Measurements from ENCODE around the gene TPGS1. TPM values are rescaled to one million over a fixed set of nuclear protein-coding genes. Genes with fewer than 3 reads are reported as not detected.
A peak's percentile ranks its signal among the peaks of the same experiment; 100 is the strongest.

The TPGS1 gene
- total RNA-seq, 4 donors from 2014 or later = 10.8 to 23.3 (median 20.9) TPM

DNA sequence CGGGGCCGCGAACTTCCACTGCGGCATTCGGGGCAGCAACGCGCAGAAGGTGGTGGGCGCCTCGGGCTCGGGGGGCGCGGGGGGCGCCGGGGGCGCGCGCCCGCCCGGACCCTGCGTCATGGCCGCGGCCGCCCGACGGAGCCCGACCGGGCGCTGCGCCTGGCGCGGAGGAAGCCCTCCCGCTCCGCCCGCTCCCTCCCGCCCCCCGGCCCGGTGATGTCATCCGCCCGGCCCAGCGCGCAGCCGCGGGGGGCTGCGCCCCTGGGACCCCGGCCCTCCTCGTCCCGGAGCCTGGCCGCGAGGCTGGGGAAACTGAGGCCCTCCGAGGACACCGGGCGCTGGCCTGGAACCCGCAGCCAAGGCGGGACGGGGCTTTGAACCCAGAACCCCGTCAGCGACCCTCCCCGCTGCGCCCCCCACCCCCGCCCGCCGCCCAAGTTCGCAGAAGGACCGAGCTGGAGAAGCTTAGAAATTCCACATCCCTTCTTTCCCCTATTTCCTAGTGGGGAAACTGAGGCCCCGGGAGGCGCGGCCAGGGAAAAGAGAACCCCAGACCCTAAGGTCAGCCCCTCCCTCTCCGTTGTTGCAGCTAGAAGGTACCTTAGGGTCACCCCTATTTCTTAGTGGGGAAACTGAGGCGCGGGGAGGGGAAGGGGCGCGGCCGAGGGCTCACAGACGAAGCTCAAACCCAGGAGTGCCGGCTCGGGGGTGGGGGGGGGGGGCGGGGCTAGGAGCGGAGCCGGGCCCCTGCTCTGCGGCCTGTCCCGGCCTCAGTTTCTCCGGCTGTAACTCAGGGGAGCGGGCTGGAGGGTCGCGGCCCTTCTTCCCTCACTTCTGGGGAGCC is 46.2 kb upstream of the TPGS1 start, which contains the start of gene SHC2:
Gene SHC2 (minus strand): TSS at position 157 of the 844 bp plus-strand sequence. CDS start 37 bp downstream, at position 120.
- Histone ChIP-seq H3K4me1 (peaks cover 22% of the 10 kb centered on the region), H3K4me3 (peak within 1 kb of the TSS; percentile 74), H3K9me3 (no peaks in the 10 kb centered on the region), H3K27ac (peak within 1 kb of the TSS; percentile 78), H3K27me3 (peaks cover 14% of the 10 kb centered on the region), H3K36me3 (no peaks in the 10 kb centered on the region)
- no peak for DNase-seq (ENCODE audit: low spot score in 2 of 2)
- whole genome bisulfite sequencing = 3% methylated on average over 6 of the region's 85 CpGs
- TF ChIP-seq POLR2A (IDR thresholded peaks at IDR 0.05) (peak in 1 of 2 donors; percentile 34), EP300 (IDR thresholded peaks at IDR 0.05) (no peak), POLR2AphosphoS5 (IDR thresholded peaks at IDR 0.05) (no peak), CTCF (IDR thresholded peaks at IDR 0.05) (no peak)

GRCh38 chr19:461721-462551 is 45.4 kb upstream of the TPGS1 start:
- Histone ChIP-seq H3K27me3 (peaks cover 14% of the 10 kb centered on the region), H3K4me3 (peak overlapping the region; percentile 74), H3K36me3 (no peaks in the 10 kb centered on the region), H3K9me3 (no peaks in the 10 kb centered on the region), H3K27ac (peak overlapping the region; percentile 48), H3K4me1 (peaks cover 22% of the 10 kb centered on the region)
- DNase-seq (ENCODE audit: low spot score in 2 of 2) = no peak
- no peak for TF ChIP-seq POLR2A (IDR thresholded peaks at IDR 0.05)
- 2% methylated on average over 10 of the region's 60 CpGs for WGBS

DNA sequence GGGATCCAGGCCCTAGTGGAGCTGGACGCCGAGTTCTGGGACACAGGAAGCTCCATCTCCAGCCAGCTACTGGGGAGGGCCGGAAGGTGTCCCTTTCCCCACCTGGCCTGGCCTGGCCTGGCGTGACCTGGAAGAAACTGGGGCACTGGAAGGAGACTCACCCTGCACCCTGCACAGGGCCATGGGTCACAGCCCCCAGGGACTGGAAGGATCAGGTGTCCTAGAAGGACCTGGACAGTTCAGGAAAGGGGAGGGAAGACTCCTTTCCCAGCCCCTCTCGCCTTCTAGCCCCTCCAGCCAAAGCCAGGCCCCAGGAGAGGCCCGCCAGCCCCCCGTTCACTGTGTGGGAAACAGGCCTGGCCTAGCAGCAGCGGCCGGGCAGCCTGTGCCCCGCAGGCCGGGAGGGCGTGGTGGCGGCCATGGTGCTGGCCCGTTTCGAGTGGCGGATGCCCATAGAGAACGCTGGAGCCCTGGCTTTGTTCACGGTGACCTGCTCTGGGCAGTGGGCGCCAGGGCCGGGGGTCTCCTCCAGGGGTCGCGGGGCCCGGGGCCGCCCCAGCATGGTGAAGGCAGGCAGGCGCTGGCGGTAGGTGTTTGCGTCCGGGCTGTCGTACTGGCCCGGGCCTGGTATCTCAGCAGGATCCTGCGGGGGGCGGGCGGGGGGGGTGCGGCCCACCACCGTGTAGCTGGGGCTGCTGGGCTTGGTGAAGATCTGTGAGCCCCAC is 43.7 kb upstream of the TPGS1 start:
- Histone ChIP-seq H3K27me3 (peaks cover 14% of the 10 kb centered on the region), H3K9me3 (no peaks in the 10 kb centered on the region), H3K36me3 (no peaks in the 10 kb centered on the region), H3K27ac (no peak overlapping the region), H3K4me3 (no peak overlapping the region), H3K4me1 (peaks cover 22% of the 10 kb centered on the region)
- WGBS = 87% methylated on average over 23 of the region's 35 CpGs
- no peak for DNase-seq (ENCODE audit: low spot score in 2 of 2)
- TF ChIP-seq EP300 (IDR thresholded peaks at IDR 0.05) (no peak), POLR2A (IDR thresholded peaks at IDR 0.05) (no peak), POLR2AphosphoS5 (IDR thresholded peaks at IDR 0.05) (no peak), CTCF (IDR thresholded peaks at IDR 0.05) (no peak)

DNA sequence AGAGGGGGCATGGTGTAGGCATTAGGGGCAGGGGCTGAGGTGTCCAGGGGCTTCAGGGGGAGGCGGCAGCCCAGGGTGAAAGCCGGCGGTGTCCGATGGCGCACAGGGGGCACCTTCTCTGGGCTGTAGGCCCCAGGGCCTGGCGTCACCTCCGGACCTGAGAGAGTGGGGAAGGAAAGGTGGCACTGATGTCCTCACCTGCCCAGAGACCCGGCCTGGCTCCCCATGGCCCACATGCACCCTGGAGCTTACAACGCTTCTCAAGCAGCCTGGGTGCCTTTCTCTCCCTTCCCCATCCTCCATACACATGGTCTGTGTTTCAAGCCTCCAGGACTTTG is 43.1 kb upstream of the TPGS1 start:
- WGBS = 92% methylated on average over 5 of the region's 9 CpGs
- DNase-seq (ENCODE audit: low spot score in 2 of 2) = no peak
- peaks cover 22% of the 10 kb centered on the region for H3K4me1 ChIP-seq
- no peaks in the 10 kb centered on the region for H3K9me3 ChIP-seq
- H3K27ac ChIP-seq = no peak overlapping the region
- H3K27me3 ChIP-seq = peaks cover 14% of the 10 kb centered on the region
- TF ChIP-seq POLR2A (IDR thresholded peaks at IDR 0.05) = no peak
- TF ChIP-seq POLR2AphosphoS5 (IDR thresholded peaks at IDR 0.05) = no peak
- TF ChIP-seq CTCF (IDR thresholded peaks at IDR 0.05) = no peak
- no peak for TF ChIP-seq EP300 (IDR thresholded peaks at IDR 0.05)
- no peaks in the 10 kb centered on the region for H3K36me3 ChIP-seq
- no peak overlapping the region for H3K4me3 ChIP-seq

- Histone ChIP-seq H3K4me1 (peaks cover 16% of the 10 kb centered on the region), H3K27ac (no peak overlapping the region), H3K4me3 (no peak overlapping the region), H3K9me3 (no peaks in the 10 kb centered on the region), H3K36me3 (no peaks in the 10 kb centered on the region), H3K27me3 (peaks cover 14% of the 10 kb centered on the region)
- DNase-seq (ENCODE audit: low spot score in 2 of 2) = no peak
- TF ChIP-seq CTCF (IDR thresholded peaks at IDR 0.05) (no peak), POLR2A (IDR thresholded peaks at IDR 0.05) (no peak), EP300 (IDR thresholded peaks at IDR 0.05) (no peak), POLR2AphosphoS5 (IDR thresholded peaks at IDR 0.05) (no peak)
- WGBS = 95% methylated on average over 3 of the region's 3 CpGs
Measured at GRCh38 chr19:465056-465816, 42.1 kb upstream of the TPGS1 start.
